HG03521 (cell line): ENCODE data around the gene TRIM9.
"Not testable (repeated sequence)": the region's sequence is repeated elsewhere in the genome, so short reads cannot be mapped to it uniquely, and the experiment has no call there.

Experiments
- ATAC-seq: cut with Tn5 transposase; IDR thresholded peaks from one replicate; pipeline ENCODE4 v1.9.1; 2021; ENCODE audit warnings: mild to moderate bottlenecking, moderate library complexity; ENCODE audit not compliant: unreplicated experiment

The TRIM9 gene

DNA sequence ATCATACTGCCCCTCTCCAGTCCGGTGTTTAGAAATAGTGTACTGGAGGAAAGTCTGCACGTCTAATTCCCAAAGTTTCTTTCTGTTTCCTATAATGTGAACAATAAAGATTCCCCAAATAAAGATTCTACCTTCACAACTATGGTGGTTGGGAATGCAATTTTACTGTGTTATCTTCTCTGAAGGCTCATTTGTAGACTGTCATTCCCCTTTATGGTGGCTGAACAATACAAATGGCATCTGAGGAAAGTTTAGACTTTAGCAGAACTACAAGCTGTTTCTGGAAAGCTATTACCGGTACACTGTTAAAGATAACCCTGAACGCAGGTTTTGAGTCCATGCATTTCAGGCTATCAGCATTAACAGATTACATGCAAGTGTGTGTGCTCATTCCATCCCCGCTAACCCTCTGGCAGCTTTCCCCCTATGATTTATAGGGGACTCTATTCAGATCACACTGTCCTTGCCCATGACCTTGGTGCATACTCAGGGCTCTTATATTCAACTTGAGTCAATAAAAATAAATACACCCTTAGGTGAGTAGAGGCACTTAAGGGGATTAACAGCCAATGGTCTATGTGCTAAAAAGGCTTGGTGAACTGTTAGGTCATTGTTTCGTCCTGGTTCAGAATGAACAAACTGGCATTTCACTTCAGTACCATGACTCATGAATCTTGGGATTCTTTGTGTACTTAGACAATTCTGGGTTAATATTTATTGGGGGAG lies 89.9 kb downstream of the TRIM9 start:
- no peak for ATAC-seq

DNA sequence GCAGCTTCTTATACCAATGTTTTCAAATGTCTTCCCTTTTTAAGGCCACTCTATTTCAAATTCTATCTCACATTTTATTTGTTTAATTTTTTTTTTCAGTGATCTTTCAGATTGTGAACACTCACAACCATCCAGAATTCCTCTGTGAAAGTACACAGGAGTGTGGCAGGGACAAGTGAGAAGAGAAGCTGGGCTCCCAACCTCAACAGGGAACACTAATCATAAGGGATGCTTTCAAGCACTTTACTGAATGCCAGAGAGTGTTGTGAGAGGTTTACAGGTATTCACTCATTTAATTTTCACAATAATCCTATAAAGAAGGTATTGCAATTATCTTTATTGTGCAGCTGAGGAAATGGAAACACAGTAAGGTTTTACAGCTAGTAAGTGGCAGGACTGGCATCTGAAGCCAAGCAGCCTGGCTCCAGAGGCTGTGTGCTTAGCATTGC lies 90.5 kb downstream of the TRIM9 start:
- no peak for ATAC-seq

DNA sequence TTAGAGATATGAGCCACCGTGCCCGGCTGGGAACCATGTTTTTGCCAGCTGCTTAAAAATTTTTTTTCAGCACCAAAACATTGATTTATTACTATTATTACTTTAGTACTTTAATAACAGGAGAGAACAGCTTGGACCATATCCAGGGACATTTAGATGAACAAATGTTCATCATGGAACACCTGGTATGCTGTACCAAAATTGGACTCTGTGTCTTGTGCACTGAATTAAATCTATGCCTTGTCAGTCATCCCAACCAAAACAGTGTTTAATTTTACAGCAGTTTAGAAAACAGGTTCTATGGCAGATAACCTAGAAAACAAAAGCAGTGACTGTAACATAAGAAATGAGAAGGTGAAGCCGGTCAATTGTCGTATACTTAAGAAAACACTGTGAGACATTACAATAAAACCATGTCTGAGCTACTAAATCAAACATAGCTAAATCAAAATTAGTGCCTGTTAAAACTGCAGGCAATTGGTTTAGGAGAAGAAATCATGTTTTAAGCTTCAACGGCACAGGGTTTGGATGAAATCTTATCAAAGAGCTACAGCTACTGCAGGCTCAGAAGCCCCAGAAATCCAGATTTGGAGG lies 92.4 kb downstream of the TRIM9 start:
- no peak for ATAC-seq

- no peak for ATAC-seq
Measured at GRCh38 chr14:51000566-51000965, 94.3 kb downstream of the TRIM9 start.

DNA sequence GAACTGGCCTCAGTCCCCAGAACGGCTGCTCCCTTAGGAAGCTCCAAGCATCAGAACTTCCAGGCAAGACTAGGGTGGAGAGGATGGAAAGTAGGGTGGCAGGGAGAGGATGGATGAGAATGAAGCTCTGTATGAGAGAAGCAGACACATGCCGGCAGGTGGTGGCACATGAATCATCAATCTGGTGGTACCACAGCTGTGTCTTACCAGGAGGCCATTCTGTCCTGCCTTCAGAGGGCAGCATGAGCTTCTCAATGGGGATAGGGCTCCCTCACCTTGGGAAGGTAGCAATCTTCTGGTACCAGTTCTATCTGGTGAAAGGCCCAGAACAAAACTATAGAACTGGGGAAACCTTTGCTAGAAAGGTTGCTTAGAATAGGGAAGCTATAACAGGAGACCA lies 95.2 kb downstream of the TRIM9 start:
- no peak for ATAC-seq

DNA sequence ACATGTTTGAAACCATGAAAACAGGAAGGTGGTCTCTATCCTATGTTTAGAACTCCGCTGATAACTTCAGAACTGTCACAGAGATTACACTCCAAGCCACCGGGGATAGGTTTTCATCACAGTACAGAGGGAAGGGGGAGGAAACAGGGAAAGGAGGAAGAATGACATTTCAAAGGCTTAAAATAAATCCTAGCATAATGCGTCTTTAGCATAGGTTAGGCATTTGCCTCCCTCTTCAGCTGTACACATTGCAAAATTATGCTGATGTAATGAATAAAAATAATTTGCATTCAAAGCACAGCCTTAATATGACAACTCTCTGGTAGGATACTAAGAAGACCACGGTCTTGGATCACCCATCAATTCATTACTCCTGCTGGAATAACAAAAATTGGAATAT lies 96.3 kb downstream of the TRIM9 start:
- ATAC-seq, result no peak

DNA sequence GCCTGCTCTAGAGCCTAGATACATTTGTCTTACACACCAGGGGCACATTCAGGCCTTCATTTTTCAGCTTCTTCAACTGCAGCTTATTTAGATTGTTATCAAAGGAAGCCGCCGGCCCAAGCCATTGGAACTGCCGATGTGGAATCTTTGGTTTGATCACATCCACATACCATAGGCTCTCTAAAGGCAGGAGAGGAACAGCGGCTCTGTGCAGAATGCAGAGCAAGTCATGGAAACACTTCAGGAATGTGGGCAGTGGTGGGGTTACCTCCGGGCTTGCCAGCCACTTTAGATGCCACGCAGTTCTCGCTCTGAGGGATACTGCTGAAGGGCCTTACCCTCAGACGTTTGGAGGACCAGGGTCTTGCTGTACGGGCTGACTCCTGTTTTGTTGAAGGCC lies 97.2 kb downstream of the TRIM9 start:
- no peak for ATAC-seq

DNA sequence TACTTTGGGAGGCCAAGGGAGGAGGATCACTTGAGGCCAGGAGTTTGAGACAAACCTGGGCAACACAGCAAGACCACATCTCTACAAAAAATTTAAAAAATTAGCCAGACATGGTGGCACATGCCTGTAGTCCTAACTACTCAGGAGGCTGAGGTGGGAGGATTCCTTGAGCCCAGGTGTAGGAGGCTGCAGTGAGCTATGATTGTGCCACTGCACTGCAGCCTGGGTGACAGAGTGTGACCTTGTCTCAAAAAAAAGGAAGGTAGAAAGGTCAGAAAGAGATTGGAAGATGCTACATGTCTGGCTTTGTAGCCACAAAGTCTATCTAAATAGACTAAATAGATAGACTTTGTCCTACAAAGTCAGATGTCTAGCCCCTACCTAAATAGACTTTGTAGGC lies 100.7 kb downstream of the TRIM9 start:
- not testable (repeated sequence) for ATAC-seq

DNA sequence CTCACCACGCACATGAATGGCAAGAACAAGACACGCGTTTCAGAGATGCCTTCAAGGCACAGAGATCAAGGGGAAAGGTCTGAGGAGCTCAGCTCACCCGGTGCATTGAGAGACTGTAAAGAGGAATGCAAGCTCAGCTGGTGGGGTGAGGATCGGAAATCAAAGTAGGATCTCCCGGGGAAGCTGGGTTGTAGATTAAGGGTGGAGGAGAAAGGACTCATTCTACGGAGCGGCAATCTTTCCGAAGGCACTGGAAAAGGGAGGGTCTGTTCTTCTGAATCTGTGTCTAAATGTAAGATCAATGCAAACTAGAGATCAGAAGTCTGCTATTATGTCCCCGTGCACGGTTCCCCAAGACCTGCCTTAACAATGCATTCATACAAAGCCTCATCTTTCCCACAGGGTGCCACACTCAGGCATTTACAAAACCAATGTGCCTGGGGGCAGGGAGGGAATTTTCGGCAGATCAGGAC lies 109.0 kb downstream of the TRIM9 start:
- ATAC-seq, result no peak

DNA sequence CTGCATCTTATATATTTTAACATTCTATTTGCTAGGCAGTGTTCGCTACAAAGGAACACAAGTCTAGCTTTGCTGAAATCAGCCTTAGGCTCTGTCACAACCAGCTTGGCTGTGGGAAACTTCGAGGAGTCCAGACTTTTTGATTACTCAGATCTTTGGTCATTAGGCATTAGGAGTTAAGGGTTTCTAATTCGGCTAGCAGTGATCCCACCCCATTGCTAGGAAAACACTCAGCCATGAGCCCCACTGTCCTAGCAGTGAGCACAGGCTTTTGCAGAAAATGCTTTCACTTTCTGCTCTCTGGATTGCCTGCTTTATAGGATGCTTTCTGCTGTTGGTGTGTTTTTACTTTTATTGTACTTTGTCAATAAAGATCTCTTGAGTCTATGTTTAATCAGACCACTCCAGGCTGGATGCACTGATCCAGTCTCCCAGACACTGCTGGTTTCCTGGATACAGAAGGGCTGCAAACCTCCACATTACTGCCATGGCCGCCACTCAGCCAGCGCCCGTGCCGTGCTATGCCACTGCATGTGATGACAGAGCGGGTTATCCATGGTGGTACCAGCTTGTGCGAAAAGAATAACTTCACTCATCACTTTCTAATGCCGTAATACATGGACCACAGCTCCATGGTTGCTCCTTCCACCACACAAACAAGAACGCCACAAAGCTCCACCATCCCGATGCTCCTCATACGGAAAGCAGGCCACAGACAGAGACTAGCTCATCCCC lies 109.6 kb downstream of the TRIM9 start:
- no peak for ATAC-seq

- no peak for ATAC-seq
Measured at GRCh38 chr14:50984036-50984710, 110.7 kb downstream of the TRIM9 start.

GRCh38 chr14:50979941-50980850 lies 114.7 kb downstream of the TRIM9 start:
- ATAC-seq, result no peak

DNA sequence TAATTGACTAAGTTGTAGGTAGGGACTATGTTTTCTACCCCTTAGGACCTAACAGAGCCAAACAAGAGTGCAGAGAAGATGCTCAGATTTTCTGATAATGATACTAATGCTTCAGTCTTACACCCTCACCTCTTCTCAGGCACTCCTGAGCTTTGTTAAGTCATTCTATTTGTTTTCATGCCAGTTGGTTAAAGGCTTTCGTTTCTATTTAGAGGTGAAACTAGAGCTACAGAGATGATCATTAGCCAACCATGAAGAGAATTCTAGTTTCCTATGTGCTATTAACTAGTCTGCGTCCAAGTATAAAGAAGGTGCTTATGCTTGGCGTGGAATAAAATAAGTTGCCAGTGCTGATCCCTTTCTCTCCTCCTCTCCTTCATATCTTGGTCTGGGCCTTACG lies 116.0 kb downstream of the TRIM9 start:
- ATAC-seq, result peak; percentile 81

- no peak for ATAC-seq
Measured at GRCh38 chr14:50978529-50978871, 116.4 kb downstream of the TRIM9 start.

- ATAC-seq, result no peak
Measured at GRCh38 chr14:50977863-50978528, 116.9 kb downstream of the TRIM9 start.

DNA sequence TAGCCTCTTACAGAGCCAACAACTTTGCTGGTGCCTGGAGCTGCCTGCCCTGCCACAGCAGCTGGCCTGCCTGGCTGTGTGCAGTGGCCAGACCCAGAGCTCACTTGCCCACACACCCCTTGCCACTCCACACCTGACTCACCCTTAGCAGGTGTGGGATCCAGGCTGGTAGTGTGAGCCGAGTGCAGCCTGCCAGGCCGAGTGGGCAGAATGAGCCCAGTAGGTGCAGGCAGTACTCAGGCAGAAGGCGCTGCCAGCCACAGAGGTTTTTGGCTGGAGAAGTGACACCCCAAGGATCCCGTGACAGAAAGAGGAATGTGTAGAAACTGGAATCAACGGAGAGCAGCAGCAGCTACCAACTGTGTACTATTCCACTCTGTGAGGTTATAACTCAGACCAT lies 120.8 kb downstream of the TRIM9 start:
- ATAC-seq, result no peak

DNA sequence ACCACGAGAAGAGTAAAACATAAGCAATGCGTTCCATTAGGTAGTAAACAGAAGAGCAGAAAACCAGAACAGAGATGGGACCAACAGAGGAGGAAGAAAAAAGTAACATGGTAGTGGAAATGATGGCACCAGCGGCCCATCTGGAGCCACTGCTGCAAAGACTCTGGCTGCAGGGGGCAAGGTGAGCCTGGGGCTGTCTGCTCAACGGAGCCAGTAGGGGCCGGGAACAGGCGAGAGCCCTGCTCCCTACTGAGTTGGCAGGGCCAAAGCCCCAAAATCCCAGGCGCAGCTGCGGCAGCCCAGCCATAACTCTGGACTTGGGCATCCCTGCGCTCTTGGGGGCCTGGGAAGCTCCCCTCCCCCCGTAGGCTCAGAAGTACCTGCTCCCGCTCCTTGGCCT lies 122.2 kb downstream of the TRIM9 start:
- ATAC-seq, result no peak

DNA sequence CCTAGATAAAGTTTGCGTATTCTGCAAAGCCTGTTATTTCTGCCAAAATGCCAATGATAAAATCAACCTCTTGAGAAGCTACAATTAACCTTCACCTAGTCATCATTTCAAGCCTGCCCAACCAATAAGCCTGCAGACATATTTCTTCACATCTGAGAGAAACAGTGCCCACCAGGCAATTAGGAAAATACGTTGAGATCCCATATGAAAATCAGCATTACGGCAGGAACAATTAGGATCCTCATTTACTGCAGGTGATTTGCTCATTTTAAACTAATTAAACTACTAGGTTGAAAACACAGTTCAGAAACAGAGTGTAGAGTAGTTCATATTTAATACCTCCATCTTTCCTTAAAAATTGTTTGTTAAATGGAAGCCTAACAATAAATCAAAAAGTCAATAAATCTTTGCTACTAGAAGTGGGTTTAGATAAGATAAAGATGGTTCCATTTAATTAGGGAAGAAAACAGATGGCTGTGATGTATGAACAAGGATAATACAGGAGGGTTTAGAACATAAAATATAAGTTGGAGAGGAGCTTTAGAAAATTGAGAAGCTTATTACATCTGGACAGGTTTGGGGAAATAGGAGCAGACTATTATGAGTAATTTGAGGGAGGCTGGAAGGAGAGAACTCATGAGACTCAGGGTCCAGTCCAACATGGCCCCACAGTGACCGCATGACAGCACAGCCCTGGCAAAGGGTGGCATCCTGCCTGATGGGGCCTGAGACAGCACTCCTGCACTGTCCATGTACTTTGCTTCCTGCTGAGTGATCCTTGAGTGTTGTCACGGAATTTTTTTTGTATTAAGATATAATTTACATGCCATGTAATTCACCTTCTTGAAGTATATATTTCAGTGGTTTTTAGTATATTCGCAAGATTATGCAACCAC lies 123.8 kb downstream of the TRIM9 start:
- ATAC-seq, result no peak

DNA sequence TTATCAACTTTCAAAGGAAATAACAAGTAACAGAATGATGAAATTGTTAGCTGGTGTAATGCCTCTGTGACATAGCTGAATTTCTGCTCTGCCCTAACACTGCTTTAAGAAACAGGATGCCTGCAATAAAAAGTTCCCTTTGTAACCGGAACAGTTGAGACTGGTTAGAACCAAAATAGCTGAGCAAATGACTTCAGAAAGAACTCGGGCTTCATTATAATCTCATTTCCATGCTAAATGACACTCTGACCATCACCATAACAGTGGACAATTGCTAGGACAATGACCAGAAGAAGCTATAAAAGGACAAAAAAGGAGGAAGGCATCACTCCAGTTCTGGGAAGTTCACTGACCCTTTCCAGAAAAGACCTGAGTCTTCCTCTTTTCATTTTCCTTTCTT lies 127.1 kb downstream of the TRIM9 start:
- ATAC-seq, result no peak
